GM19328 (cell line): ENCODE data around the gene URM1.

ENCODE experiments used
- ATAC-seq: cut with Tn5 transposase; IDR thresholded peaks from one replicate; pipeline ENCODE4 v1.9.1; 2021; ENCODE audit warnings: mild to moderate bottlenecking, moderate library complexity; ENCODE audit not compliant: unreplicated experiment

Gene URM1

DNA sequence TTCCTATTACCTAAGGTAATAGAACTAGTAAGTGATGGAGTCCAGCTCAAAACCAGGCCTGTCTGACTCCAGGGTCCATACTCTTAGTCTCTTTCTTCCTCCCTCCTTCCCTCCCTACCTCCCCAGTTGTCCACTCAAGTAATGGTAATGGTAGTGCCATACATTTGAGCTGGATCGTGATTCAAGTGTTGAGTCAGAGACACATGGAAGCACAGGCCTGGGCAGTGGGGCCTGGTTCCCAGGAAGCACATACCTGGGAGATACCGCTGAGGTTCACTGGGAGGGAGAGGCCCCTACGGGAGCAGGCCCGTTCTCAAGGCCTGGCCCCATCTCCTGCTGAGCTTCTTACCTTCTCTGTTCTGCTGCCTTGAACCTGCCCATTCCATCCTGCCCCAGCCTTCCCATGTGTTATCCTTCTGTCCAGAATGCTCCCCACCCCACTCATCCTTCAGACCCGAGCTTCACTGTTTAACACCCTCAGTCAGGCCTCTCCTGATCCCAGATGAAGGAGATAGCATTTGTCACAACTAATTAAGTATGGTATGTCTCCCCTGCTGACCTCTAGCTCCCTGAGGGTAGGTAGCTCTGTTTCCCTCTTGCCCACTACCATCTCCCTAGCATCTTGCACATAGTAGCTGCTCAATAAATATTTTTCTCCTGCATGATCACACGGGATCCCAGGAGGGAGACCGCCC, 13.8 kb downstream of the URM1 start:
- ATAC-seq, result no peak

DNA sequence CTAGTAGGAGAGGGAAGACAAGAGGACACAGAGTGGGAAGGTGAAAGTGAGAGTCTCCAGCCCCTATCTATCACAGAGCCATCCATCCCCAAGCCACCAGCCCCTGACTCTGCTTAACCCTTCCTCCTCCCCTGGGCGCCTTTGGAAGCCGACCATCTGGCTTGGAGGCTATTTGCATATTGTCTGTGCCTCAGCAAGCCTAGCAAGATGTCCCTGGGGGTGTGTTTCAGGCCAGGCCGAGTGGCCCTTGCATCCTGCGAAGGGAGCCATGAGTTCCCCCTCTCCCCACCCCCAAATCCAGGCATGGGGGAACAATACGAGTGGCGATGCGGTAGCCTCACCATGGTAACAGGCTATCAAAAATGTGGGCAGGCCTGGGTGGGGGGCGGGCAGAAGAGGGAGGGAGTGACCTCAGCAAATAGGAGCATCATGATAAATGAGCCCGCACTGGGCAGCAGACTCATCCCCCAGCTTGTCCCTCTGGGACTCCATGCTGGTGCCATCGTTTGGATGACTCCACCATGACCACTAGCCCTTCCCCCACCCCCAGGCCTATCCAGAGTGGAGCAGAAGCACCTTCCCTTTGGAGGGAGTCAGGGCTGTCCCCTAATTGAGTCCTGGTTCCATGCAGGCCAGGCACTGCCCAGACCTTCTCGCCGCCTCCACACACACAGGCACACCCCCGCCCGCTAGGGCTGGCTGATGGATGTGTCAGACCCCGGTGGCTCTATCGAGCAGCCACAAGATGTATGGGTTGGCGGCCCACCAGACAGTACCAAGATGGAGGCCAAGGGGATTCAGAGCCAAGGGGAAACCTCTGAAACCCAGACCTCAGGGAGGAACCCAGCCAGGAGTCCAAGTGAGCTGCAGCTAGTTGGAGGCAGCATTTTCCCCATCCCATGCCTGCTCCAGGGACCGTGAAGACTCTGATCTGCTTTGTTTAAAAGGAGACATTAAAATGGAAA, 14.6 kb downstream of the URM1 start:
- no peak for ATAC-seq

DNA sequence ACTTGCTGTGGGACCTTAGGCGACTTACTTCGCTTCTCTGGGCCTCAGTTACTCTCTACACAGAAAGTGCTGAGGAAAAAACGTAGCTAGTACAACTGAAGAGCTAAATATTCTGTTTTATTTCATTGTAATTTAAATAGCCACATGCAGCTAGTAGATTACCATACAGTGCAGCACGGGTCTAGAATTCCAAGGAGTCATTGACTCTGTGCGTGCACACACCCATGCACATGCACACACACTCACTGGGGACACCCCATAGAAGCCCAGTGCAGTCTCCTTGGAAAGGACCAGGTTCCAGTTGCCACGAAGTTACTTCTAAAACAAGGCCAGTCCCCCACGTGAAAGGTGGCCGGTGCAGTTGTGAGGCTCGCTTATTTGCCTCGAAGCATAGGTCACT, 17.0 kb downstream of the URM1 start:
- no peak for ATAC-seq

DNA sequence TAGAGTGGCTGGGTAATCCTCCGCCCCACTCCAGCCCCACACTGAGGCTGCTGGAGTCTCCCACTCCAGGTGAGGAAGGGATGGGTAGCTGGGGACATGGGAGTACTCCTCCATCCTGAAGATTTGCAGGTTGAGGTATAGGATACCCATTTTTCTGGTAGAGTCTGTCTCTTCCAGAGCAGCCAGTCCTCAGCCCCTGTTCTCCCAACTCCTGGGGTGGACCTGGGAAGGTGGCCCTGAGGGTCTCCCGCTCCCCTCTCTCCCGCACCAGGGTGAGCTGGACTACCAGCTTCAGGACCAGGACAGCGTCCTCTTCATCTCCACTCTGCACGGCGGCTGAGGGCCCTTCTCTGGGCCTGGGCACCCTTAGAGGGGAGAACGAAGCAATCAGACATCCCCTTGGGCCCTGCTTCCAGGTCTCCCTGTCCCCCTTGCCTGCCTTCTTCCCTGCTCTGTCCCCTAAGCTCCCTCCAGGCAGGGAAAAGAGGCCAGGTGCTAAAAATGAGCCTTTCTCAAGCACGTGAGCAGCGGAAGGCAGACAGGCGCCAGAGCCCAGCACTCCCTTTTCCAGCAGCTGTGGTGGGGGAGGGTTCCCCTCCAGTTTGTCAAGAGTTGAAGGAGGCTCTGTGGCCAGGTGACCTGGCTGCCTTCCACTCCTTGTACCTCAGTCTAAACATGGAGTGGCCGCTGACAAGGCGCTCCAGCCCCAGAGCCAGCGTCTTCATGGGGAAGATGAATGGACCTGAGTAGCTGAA, 18.4 kb downstream of the URM1 start:
- ATAC-seq, result no peak

DNA sequence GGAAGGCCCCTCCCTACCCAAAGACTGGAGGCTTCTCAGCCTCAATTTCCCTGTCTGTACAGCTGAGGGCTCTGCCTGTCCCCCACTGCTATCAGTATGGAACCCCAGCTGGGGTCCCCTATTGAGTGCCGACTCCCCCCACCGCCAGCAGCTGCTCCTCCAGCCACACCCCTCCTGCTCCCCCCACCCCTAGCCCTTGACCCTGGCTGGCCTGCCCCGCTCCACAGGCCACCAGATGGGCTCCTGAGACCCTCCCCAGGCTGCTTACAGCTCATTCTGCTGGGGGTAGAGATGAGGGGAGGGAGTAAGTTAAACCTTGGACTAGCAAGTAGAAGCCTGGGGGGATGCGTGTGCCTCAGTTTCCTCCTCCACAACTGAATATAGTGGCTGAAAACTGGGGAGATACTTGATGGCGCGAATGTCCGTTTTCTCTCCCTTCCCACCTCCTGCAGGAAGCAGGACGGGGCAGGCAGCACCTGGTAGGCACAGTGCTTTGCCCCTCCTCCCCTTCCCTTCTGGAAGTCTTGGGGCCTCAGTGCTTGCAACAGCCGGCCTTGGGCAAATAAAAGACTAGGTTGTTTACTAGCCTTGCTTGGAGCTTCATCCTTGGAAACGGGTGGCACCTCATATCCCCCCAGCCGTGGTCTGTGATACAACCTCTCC, 19.1 kb downstream of the URM1 start:
- no peak for ATAC-seq

DNA sequence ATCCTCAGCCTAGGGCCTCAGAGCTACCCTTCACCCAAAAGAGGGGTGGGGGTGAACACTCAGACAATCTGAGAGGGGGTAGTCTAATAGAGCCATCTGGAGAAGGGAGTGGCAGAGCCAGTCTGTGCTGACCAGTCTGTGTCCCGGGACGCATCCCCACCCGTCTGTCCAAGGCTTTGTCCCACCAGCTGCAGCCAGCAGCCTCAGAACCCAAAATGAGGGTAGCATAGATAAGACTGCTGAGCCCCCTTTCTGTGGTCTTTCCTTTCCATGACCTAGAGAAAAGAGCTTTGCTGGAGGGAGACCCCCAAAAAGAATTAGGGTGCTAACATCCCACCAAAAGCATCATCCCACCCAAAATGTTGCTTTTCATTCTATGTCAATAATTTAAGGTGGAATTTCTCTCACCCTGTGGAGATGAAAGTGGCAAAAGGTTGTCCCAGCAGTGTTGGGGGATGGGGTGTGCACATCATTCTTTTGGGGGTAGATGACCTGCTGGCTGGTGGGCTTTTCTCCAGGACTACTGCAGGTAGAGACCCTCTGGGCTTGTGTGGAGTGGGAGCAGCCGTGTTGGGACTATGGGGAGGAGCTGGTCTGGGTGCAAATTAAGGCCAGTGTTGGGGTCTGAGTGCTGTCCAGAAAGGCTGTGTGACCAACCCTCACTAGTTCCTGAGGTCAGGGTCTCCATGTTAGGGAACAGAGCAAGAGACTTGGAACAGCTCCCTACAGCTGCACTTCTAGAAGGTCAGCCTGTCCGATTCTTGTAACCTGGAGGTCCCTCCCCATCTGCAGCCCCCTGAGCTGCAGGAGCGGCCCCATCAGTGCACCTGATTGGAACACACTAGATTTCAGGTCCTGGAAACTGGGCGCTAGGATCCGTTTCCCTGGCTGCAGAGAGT, 19.9 kb downstream of the URM1 start:
- no peak for ATAC-seq

DNA sequence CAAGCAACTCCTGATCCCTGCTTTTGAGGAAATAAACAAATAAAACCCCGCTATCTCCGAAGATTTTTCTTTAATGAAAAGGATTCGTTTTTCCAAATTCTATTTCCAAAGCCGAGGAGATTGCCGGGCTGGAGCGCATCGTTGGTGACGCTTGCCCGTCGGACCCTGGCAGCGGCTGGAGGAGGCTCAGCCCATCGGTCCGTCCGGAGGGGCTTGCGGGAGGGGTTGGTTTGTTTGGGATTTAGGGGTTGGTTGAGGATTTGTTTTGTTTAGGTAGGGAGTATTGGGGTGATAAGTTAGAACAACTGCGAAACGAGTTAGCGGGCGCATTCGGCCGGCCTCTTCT, 20.8 kb downstream of the URM1 start:
- no peak for ATAC-seq

DNA sequence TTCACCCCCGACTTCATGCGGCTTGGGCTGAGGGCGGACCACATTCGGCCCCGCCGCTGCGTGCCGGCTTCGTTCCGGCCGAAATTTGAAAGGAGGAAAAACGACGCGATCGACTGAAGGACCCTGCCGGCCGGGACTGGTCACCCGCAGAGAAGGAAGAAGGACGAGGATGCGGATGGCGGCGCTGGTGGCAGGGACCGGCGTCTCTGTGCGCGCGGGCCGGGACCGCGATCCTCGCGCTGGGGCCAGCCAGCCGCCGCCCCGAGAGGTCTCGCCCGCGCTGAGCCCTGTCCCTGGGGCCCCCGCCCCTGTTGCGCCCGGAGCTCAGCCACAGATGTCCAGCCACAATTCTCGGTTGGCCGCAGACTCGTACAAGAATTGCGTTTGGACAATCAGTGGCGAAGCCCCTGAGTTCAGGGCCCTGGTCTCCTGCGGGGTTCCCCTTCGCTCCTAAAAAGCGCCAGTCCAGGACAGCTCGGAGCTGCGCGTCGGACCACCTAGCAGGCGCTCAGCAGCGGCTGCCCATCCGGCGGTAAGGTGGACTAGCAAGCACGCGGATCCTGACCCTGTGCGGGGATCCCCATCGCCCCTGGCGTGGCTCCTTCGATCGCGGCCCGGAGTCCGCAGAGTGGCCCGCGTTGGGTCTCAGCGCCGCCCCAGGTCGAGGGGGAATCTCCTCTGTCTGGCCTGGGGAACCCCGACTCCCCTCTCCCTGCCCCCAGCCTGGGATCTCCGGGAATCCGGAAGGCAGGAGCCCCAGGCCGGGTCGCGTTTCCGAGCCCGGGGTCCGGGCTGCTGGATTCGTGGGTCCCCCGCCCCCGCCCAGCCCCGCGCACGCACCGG, 21.3 kb downstream of the URM1 start:
- ATAC-seq, result no peak

DNA sequence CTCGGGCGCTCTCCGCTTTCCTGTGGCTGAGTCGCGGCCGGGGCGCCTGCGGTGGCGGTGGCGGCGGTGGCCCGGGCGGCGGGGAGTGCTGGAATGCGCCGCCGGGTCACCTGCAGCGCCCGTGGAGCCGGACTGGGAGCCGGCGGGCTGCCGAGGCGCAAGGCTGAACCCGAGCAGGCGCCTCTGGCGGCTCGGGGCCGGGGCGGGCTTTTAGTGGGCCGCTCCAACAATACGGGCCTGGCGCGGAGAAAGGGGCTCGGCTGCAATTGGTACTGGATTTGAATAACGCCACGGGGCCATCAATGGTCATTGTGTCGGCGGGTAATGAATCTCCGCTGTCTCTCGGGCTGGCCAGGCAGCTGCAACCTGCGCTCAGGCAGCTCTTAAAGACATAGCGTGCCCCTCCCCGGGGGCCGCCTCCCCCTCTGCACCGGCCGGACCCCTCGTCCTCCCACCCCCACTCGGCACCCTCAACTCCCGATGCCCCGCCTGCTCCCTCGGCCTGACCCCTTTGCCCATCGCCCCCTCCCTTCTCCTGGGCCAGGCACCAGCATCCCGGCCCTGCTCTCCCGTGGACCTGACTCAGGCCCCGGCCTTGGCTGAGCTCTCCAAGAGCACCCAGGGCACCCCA, 22.1 kb downstream of the URM1 start:
- ATAC-seq, result no peak

DNA sequence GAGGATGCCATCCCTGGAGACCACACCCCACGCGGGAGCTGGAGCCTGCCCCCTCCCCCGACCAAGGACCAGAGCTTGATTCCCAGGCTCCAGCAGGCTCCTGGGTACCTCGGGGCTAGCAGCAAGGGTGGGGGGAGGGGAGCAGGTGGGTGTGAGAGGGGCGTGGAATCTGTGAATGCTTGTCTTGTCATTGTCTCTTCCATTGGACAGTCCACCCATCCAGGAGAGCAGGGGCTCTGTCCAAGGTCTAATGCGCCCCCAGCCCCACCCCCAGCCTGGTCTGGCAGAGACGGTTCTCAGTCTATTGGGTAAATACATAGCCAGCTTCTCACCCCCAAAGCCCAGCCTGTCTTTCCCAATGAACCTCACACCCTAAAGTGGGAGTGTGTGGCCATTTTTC, 22.8 kb downstream of the URM1 start:
- ATAC-seq, result no peak

DNA sequence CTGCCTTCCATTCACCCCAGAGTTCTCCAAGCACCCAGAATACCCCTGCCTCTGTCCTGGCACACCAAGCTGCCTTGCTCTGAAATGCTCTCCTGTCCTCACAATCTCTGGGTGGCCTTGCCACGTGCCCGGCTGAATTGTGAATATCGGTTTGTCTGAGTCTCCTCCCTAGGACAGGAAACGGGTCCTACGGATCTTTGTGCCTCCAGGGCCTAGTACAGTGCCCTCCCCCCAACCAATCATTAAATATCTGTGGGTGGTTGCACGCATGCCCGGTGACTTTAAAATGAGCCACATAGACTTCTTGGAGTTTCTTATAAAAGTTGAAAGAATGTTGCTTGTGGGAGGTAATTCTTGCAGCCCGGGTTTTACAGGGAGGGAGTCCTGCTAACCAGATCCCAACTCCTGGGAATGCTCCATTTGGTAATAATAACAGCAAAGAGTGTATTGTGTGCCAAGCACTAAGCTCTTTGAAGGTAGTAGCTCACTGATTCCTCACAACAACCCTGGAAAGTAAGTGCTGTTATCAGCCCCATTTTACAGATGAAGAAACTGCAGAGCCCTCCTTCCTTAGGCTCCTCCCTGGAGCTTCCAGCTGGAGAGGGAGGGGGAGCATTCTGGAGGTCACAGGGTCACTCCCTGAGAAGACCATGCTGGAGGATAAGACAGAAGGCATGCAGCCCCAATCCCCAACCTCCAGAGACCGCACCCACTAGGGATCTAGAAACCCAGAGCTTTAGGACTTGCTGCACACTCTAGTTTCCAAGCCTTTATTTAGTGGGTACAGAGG, 23.4 kb downstream of the URM1 start:
- no peak for ATAC-seq

DNA sequence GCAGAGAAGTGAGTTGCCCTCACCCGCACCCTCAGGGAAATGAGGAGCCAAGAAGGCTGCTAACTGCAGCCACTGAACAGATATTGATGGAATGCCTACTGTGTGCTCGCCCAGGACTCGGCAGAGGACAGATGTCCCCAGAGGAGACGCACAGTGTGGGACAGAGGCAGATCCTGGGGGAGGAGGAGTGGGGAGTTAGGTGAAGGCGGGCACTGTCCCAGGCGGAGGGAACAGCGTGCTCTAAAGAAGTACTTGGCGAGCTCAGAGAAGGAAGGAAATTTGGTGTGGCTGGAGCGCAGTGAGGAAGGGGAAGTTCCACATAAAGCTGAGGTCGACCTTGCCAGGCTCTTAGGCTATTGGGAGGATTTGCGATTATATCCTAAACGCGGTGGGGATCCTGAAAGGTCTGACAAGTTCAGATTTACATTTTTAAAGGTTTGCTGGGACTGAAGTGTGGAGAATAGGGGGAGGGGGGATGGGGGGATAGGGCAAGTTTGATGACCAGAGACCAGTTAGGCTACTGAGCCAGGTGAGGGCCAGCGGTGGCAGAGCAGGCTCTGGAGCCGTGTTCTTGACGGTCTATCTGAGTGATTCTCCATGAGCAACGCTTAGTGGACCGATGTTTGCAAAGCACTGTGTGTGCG, 25.9 kb downstream of the URM1 start:
- ATAC-seq, result no peak

DNA sequence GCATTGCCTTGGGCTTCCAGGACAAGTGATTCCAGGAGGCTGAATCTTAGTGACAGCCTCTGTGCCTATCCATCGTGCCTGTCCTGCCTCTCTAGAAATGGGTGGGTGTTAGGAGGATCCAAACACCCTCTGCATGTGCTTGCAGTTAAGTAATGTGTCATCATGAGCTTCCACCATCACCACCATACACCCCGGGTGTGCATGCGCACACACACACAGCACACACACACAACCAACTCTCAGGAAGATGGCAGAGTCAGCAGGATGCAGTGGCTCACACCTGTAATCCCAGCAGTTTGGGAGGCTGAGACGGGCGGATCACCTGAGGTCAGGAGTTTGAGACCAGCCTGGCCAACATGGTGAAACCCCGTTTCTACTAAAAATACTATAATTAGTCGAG, 26.7 kb downstream of the URM1 start:
- no peak for ATAC-seq

DNA sequence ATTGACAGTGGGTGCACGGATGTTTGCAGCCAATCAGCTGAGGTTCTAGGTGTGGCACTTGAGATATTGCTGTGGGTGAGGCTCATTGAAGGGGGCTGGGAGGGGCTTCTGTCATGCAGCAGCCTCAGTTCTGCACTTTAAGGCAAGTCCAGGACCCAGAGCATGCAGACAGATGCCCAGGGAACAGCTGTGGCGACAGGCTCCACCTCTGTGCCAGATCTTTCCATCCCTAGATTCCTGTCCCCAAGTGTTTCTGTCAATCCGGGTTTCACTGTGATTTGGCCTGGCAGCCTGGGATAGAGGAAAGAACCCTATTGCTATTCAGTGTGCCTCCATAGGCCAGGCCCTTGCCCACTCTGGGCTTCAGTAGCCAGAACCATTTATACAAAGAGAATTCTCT, 28.7 kb downstream of the URM1 start:
- no peak for ATAC-seq

DNA sequence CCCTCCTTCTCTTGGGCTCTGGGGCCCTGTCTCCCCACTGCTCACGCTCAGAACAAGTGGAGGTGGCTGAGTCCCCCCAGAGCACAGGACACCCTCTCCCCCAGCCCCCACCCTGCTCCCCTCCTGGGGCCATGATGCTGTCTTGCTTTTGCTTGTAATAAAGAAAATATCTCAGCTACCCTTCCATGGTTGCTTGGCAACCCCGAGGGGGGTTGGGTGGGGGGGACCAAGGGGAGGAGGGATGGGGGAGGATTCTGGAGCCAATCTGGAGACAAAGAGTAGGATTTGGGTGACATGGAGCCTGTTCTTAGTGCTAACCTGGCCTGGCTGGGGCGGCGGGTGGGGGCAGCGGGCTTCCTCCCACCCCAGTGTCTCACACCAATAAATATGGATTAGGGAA, 33.4 kb downstream of the URM1 start:
- ATAC-seq, result no peak

DNA sequence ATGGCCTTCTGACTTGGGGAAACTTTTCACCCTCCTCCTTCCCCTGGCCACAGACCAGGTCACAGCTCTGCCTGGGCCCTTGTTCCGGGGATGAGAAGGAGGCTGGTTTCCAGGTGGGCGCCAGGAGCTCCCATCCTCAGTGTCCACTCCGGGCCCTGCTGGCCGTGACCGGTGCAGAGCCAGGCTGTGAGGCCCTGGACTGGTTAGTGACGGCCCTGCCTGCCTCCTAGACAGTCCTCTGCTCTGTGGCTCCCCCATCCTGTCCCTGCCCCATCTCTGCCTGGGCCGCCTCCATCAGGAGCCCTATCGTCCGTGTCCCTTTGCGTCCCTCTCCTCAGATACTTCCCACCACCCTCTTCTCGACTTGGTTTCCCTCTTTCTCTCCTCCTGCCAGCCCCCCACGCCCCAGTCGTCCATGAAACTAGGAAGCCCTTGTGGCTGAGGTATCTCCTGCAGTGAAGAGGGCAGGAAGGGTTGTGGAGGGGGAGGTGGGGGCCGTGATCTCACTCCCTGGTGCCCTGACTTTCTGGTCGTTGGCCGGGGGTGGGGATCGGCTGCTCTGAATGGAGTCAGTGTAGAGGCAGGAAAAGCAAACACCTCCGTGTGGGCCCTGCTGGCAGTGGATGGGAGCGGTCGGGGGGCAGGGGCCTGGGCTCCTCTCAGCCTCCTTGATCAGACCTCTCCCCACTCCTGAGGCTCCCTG, 34.1 kb downstream of the URM1 start:
- no peak for ATAC-seq

DNA sequence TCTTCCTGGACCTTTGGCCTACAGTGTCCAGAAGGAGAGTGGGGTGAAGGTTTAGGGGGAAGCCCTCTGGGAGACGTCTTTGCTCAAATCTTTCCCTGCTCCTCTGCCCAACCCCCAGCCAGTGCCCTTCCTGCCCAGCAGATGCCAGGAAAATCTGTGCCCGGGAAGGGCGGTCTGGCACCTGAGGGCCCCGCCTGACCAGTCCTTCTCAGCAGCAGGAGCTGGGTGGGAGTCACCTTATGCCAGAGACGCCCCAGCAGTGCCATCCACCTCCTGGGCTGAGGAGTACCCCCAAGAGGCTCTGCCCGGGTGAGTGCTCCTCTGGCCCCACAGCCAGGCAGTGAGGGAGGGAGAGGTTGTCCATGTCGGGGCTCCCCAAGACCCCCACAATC, 34.6 kb downstream of the URM1 start:
- no peak for ATAC-seq
